H1 (cell line): ENCODE results near the gene ZBED5. TPM values are rescaled to one million over a fixed set of nuclear protein-coding genes. Genes with fewer than 3 reads are reported as not detected.

ENCODE experiments used
- CTCF ChIA-PET: fragments of 300-600 bp; sonication (Branson Sonifier 250); formaldehyde crosslinking; loops from one replicate; lab custom pipeline; 2021; ENCODE audit not compliant: partially characterized antibody; lab: Charles Lee
- POLR2A ChIA-PET: fragments of 300-600 bp; sonication (Branson Sonifier 250); formaldehyde crosslinking; loops from one replicate; lab custom pipeline; 2021; ENCODE audit warnings: inconsistent platforms; ENCODE audit not compliant: partially characterized antibody; lab: Charles Lee
- DNase-seq, 2 experiments: peaks; one replicate each; pipeline versions ENCODE4 v3.0.0 to v3.0.0-alpha.2; 2010 to 2022; ENCODE audit warnings: low spot score in 2 of 2, low read depth in 1 of 2, mixed read lengths in 1 of 2
- FAIRE-seq: peaks from 2 replicates; lab custom pipeline; 2011; peaks lifted over from hg19 to GRCh38; lab: Jason Lieb, UNC
- H2AFZ ChIP-seq: 2 replicates; pipeline ENCODE4 v1.8.1; 2012; ENCODE audit warnings: low read length, inconsistent platforms
- H2AK5ac ChIP-seq: 2 replicates; pipeline ENCODE4 v1.6.1; 2013; ENCODE audit warnings: low read depth, low read length
- H2BK120ac ChIP-seq: replicated peaks from 2 replicates; pipeline ENCODE3; 2013; ENCODE audit warnings: low read depth, low read length, inconsistent platforms
- H2BK12ac ChIP-seq: 2 replicates; pipeline ENCODE4 v1.6.1; 2013; ENCODE audit warnings: low read depth, low read length
- H2BK15ac ChIP-seq: 2 replicates; pipeline ENCODE4 v1.6.1; 2013; ENCODE audit warnings: low read length
- H2BK20ac ChIP-seq: 2 replicates; pipeline ENCODE4 v1.6.1; 2013; ENCODE audit warnings: low read length
- H2BK5ac ChIP-seq: 2 replicates; pipeline ENCODE4 v1.6.1; 2013; ENCODE audit warnings: low read depth, low read length
- H3K14ac ChIP-seq: 2 replicates; pipeline ENCODE4 v1.6.1; 2013; ENCODE audit warnings: inconsistent platforms; ENCODE audit not compliant: insufficient read length
- H3K18ac ChIP-seq: 2 replicates; pipeline ENCODE4 v1.6.1; 2013; ENCODE audit warnings: low read length; ENCODE audit errors: extremely low read depth
- H3K23ac ChIP-seq: 2 replicates; pipeline ENCODE4 v1.6.1; 2013; ENCODE audit warnings: inconsistent platforms; ENCODE audit not compliant: insufficient read length
- H3K23me2 ChIP-seq: 2 replicates; pipeline ENCODE4 v1.6.1; 2013; ENCODE audit warnings: low read depth, low read length
- H3K27ac ChIP-seq: 2 replicates; pipeline ENCODE4 v1.6.1; 2011; ENCODE audit warnings: low read depth, low read length, inconsistent platforms
- H3K27me3 ChIP-seq, 4 experiments: replicated peaks in 1 of 4; 1 replicate in 1 of 4; 2 replicates in 3 of 4; pipeline versions ENCODE4 v1.6.1 to v1.8.1; 2011 to 2013; ENCODE audit warnings: low read length in 3 of 4, mild to moderate bottlenecking in 3 of 4, inconsistent platforms in 2 of 4, mixed read lengths in 2 of 4, moderate library complexity in 1 of 4; ENCODE audit not compliant: control insufficient read depth in 3 of 4, insufficient read depth in 3 of 4; ENCODE audit errors: extremely low read depth in 1 of 4
- H3K36me3 ChIP-seq, 4 experiments: 2 replicates each; pipeline versions ENCODE4 v1.6.1 to v1.8.1; 2011 to 2013; ENCODE audit warnings: mild to moderate bottlenecking in 4 of 4, low read length in 3 of 4, moderate library complexity in 2 of 4, control low read depth in 1 of 4, inconsistent platforms in 1 of 4; ENCODE audit not compliant: insufficient read depth in 4 of 4, control insufficient read depth in 2 of 4
- H3K4ac ChIP-seq: replicated peaks from 2 replicates; pipeline ENCODE3; 2013; ENCODE audit warnings: low read length, low read depth, mixed read lengths, inconsistent platforms; ENCODE audit not compliant: insufficient read length
- H3K4me1 ChIP-seq, 4 experiments: replicated peaks in 1 of 4; 1 replicate in 1 of 4; 2 replicates in 3 of 4; pipeline versions ENCODE4 v1.6.1 to v1.8.1; 2011 to 2013; ENCODE audit warnings: low read length in 3 of 4, inconsistent platforms in 2 of 4, mixed read lengths in 1 of 4; ENCODE audit not compliant: insufficient read depth in 4 of 4, control insufficient read depth in 3 of 4
- H3K4me2 ChIP-seq, 2 experiments: 2 replicates each; pipeline versions ENCODE4 v1.6.1 to v1.8.1; 2011 to 2013; ENCODE audit warnings: low read depth in 2 of 2, low read length in 2 of 2, control low read depth in 1 of 2, inconsistent platforms in 1 of 2, mild to moderate bottlenecking in 1 of 2; ENCODE audit not compliant: insufficient read depth in 1 of 2
- H3K4me3 ChIP-seq, 4 experiments: fragments of 200-600, 300-600 bp in 1 of 4; sonication (generic), shearing (Covaris generic), sonication (Bioruptor Twin) in 1 of 4; 2 replicates each; pipeline versions ENCODE4 v1.5.1 to v1.8.1; 2011 to 2016; ENCODE audit warnings: low read length in 4 of 4, low read depth in 3 of 4, control low read depth in 2 of 4, inconsistent platforms in 2 of 4, mild to moderate bottlenecking in 2 of 4, mixed read lengths in 1 of 4, moderate library complexity in 1 of 4; ENCODE audit not compliant: insufficient read depth in 2 of 4; ENCODE audit errors: extremely low read depth in 1 of 4
- H3K56ac ChIP-seq: replicated peaks from 2 replicates; pipeline ENCODE3; 2013; ENCODE audit warnings: low read depth, mild to moderate bottlenecking, mixed read lengths, low read length, inconsistent platforms; ENCODE audit not compliant: insufficient read length
- H3K79me1 ChIP-seq: 2 replicates; pipeline ENCODE4 v1.6.1; 2013; ENCODE audit warnings: low read depth, low read length, control low read depth
- H3K79me2 ChIP-seq, 2 experiments: 2 replicates each; pipeline versions ENCODE4 v1.6.1 to v1.8.1; 2012 to 2013; ENCODE audit warnings: low read length in 2 of 2, mild to moderate bottlenecking in 2 of 2, inconsistent platforms in 1 of 2; ENCODE audit not compliant: insufficient read depth in 2 of 2, control insufficient read depth in 1 of 2
- H3K9ac ChIP-seq, 4 experiments: replicated peaks in 1 of 4; 1 replicate in 1 of 4; 2 replicates in 3 of 4; pipeline versions ENCODE4 v1.6.1 to v1.8.1; 2011 to 2013; ENCODE audit warnings: low read depth in 3 of 4, low read length in 3 of 4, control low read depth in 2 of 4, mild to moderate bottlenecking in 2 of 4, moderate library complexity in 2 of 4, inconsistent platforms in 1 of 4; ENCODE audit errors: extremely low read depth in 1 of 4
- H3K9me3 ChIP-seq, 2 experiments: 2 replicates each; pipeline versions ENCODE4 v1.6.1 to v1.8.1; 2012 to 2013; ENCODE audit warnings: mild to moderate bottlenecking in 2 of 2, moderate library complexity in 2 of 2, control low read depth in 1 of 2, inconsistent platforms in 1 of 2, low read depth in 1 of 2, low read length in 1 of 2, mixed read lengths in 1 of 2; ENCODE audit not compliant: insufficient read depth in 2 of 2
- H4K20me1 ChIP-seq, 2 experiments: replicated peaks in 1 of 2; 2 replicates each; pipeline versions ENCODE3 to v1.8.1; 2011 to 2013; ENCODE audit warnings: inconsistent platforms in 2 of 2, low read length in 2 of 2, mild to moderate bottlenecking in 1 of 2; ENCODE audit not compliant: insufficient read depth in 2 of 2, control insufficient read depth in 1 of 2
- H4K5ac ChIP-seq: 2 replicates; pipeline ENCODE4 v1.6.1; 2013; ENCODE audit warnings: low read length, low read depth, mixed read lengths, inconsistent platforms; ENCODE audit not compliant: insufficient read length
- H4K8ac ChIP-seq: 2 replicates; pipeline ENCODE4 v1.8.0; 2013; ENCODE audit warnings: mild to moderate bottlenecking, moderate library complexity, low read length, inconsistent platforms; ENCODE audit not compliant: insufficient read depth; ENCODE audit errors: extremely low read depth
- H4K91ac ChIP-seq: replicated peaks from 2 replicates; pipeline ENCODE3; 2013; ENCODE audit warnings: low read length, mixed read lengths, inconsistent platforms; ENCODE audit not compliant: insufficient read length
- CBX5 ChIP-seq: fragments of 300-800, 300-1000 bp; sonication (generic); IDR thresholded peaks from 2 replicates; pipeline ENCODE4 v1.7.1; 2016; ENCODE audit warnings: antibody characterized with exemption, low read length, low read depth
- CEBPB ChIP-seq: IDR thresholded peaks from 2 replicates; pipeline ENCODE4 v1.6.1; 2012; ENCODE audit warnings: low read depth, low read length
- ZNF274 ChIP-seq: IDR thresholded peaks from 2 replicates; pipeline ENCODE4 v1.7.0; 2012; ENCODE audit warnings: low read length, borderline replicate concordance; ENCODE audit errors: extremely low read depth
- WGBS, 2 experiments: shearing (Covaris generic) in 1 of 2; methylation state at CpG; one replicate each; pipeline versions ENCODE4 v1.1.6 to v1.1.7; 2013 to 2015; ENCODE audit warnings: low lambda C conversion rate in 2 of 2, mixed read lengths in 2 of 2, inconsistent platforms in 1 of 2, low coverage in 1 of 2, missing lambda C conversion rate in 1 of 2; ENCODE audit not compliant: insufficient replicate concordance in 2 of 2, insufficient coverage in 1 of 2, insufficient read length in 1 of 2; ENCODE audit errors: extremely low coverage in 1 of 2, missing lambda C conversion rate in 1 of 2; 5-methylcytosine and 5-hydroxymethylcytosine counted together
- polyA plus RNA-seq, 7 experiments: library from polyadenylated mRNA; depleted of rRNA in 3 of 7; stranded (reverse) in 5 of 7; unstranded in 2 of 7; fragments of >200 nt in 5 of 7; fragments of 200-250 nt in 2 of 7; gene quantifications; 1 replicate in 5 of 7; 2 replicates in 1 of 7; 4 replicates in 1 of 7; pipeline versions ENCODE4 v1.2.1 to v1.2.3, GENCODE V29; 2011 to 2013; ENCODE audit warnings: missing spikeins in 2 of 7, mixed read lengths in 2 of 7
- total RNA-seq: library from RNA; stranded (reverse); fragmentation: NEBNext Ultra II Directional; extraction: Animal tissue kit (Norgen Biotek cat#: 25700); gene quantifications from 2 replicates; pipeline ENCODE4 v1.2.1, GENCODE V29; 2021

ZBED5 gene
- total and polyA plus RNA-seq, 2 of the 8 experiments (the other 6 are each of a cell fraction or from before 2014, with no cell fraction given) = 54.2 to 94.7 TPM

DNA sequence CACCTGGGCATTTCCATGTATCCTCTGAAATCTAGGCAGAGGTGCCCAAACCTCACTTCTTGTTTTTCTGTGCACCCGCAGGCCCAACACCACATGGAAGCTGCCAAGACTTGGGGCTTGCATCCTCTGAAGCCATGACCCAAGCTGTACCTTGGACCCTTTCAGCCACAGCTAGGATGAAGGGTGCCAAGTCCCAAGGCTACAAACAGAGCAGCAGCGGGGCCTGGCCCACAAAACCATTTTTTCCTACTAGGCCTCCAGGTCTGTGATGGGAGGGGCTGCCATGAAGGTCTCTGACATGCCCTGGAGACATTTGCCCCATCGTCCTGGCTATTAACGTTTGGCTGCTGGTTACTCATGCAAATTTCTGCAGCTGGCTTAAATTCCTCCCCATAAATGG lies 28.7 kb downstream of the ZBED5 start:
- no peak overlapping the region for H3K18ac ChIP-seq
- CTCF ChIA-PET = interaction anchor here (0.7 to 1.9 kb wide), 2 partner anchors 19 to 59 kb away, joined by 3 to 4 read pairs; no protein-coding TSS in a partner anchor
- H2BK20ac ChIP-seq = no peak overlapping the region
- H3K36me3 ChIP-seq = no peaks in the 10 kb centered on the region
- no peaks in the 10 kb centered on the region; a peak in 1 of 7 replicates for H3K27me3 ChIP-seq
- H2BK120ac ChIP-seq = no peak overlapping the region
- no peak overlapping the region for H2BK15ac ChIP-seq
- H3K4me3 ChIP-seq = no peak overlapping the region
- no peak overlapping the region for H3K27ac ChIP-seq
- no peaks in the 10 kb centered on the region for H3K23me2 ChIP-seq
- H3K79me1 ChIP-seq = no peaks in the 10 kb centered on the region
- H2BK12ac ChIP-seq = no peak overlapping the region
- no peak overlapping the region for H3K4me2 ChIP-seq
- no peak overlapping the region for H4K5ac ChIP-seq
- DNase-seq = no peak
- no peak overlapping the region for H3K56ac ChIP-seq
- H2AK5ac ChIP-seq = no peak overlapping the region
- H2AFZ ChIP-seq = no peak overlapping the region
- POLR2A ChIA-PET = no interaction called here
- FAIRE-seq = no peak
- H3K79me2 ChIP-seq = no peaks in the 10 kb centered on the region
- WGBS, 2 experiments = 79% methylated on average over 4 of the region's 4 CpGs; no CpG with 5 or more reads in 1 of the 2 experiments
- TF ChIP-seq CBX5 (no peak), CEBPB (no peak), ZNF274 (no peak)
- TF ChIP-seq, all 59 proteins: peak for 0
- Histone ChIP-seq H3K14ac (no peak overlapping the region), H3K4ac (no peak overlapping the region), H4K91ac (no peak overlapping the region), H3K23ac (no peak overlapping the region), H3K9me3 (0 out of 4 replicates have a peak, but pooled peaks cover 0 to 4% of the 10 kb centered on the region in 2 experiments), H3K4me1 (no peaks in the 10 kb centered on the region), H3K9ac (no peak overlapping the region), H2BK5ac (no peak overlapping the region), H4K8ac (no peak overlapping the region), H4K20me1 (no peaks in the 10 kb centered on the region)
